H9 (cell line): ENCODE data around the gene PDZD2. TPM values are rescaled to one million over a fixed set of nuclear protein-coding genes. Genes with fewer than 3 reads are reported as not detected.

Source experiments
- DNase-seq: peaks from one replicate; pipeline ENCODE4 v3.0.0-alpha.2; 2017
- H2AFZ ChIP-seq: one replicate; pipeline ENCODE4 v1.6.1; 2013; ENCODE audit warnings: mild to moderate bottlenecking, low read length, control low read depth, moderate library complexity
- H2AK5ac ChIP-seq: 2 replicates; pipeline ENCODE4 v1.6.1; 2013; ENCODE audit warnings: low read length, control low read depth, mixed read lengths; ENCODE audit not compliant: insufficient read length
- H2BK120ac ChIP-seq: one replicate; pipeline ENCODE4 v1.6.1; 2013; ENCODE audit warnings: low read depth, mild to moderate bottlenecking, low read length, control low read depth, inconsistent platforms; ENCODE audit not compliant: poor library complexity, severe bottlenecking
- H2BK12ac ChIP-seq: 2 replicates; pipeline ENCODE4 v1.6.1; 2013; ENCODE audit warnings: low read length, control low read depth, mixed read lengths, low read depth; ENCODE audit not compliant: insufficient read length
- H2BK15ac ChIP-seq: 2 replicates; pipeline ENCODE4 v1.6.1; 2013; ENCODE audit warnings: low read depth, low read length, control low read depth
- H2BK20ac ChIP-seq: one replicate; pipeline ENCODE4 v1.6.1; 2013; ENCODE audit warnings: low read depth, mild to moderate bottlenecking, low read length, control low read depth, inconsistent platforms; ENCODE audit not compliant: poor library complexity, severe bottlenecking
- H2BK5ac ChIP-seq: 2 replicates; pipeline ENCODE4 v1.6.1; 2013; ENCODE audit warnings: low read length, control low read depth, mixed read lengths; ENCODE audit not compliant: insufficient read length
- H3K14ac ChIP-seq: 2 replicates; pipeline ENCODE4 v1.6.1; 2013; ENCODE audit warnings: low read length, control low read depth; ENCODE audit not compliant: insufficient read depth
- H3K18ac ChIP-seq: 2 replicates; pipeline ENCODE4 v1.6.1; 2013; ENCODE audit warnings: low read depth, mild to moderate bottlenecking, mixed read lengths, low read length, control low read depth; ENCODE audit not compliant: insufficient read length
- H3K23ac ChIP-seq: 2 replicates; pipeline ENCODE4 v1.6.1; 2013; ENCODE audit warnings: low read length, control low read depth, mixed read lengths, low read depth; ENCODE audit not compliant: insufficient read length
- H3K23me2 ChIP-seq: 2 replicates; pipeline ENCODE4 v1.6.1; 2013; ENCODE audit warnings: low read depth, mild to moderate bottlenecking, mixed read lengths, low read length, control low read depth; ENCODE audit not compliant: insufficient read length, poor library complexity, severe bottlenecking
- H3K27ac ChIP-seq: 2 replicates; pipeline ENCODE4 v1.5.1; 2013; ENCODE audit warnings: low read length, control low read depth, mixed read lengths, low read depth; ENCODE audit not compliant: insufficient read length
- H3K27me3 ChIP-seq: 2 replicates; pipeline ENCODE4 v1.6.1; 2013; ENCODE audit warnings: low read length, control low read depth, inconsistent platforms; ENCODE audit not compliant: insufficient read depth
- H3K4ac ChIP-seq: 2 replicates; pipeline ENCODE4 v1.6.1; 2013; ENCODE audit warnings: low read depth, mild to moderate bottlenecking, control low read depth, inconsistent platforms, low read length, moderate library complexity
- H3K4me1 ChIP-seq: 2 replicates; pipeline ENCODE4 v1.6.1; 2013; ENCODE audit warnings: low read length, control low read depth, inconsistent platforms; ENCODE audit not compliant: insufficient read depth
- H3K4me2 ChIP-seq: 2 replicates; pipeline ENCODE4 v1.6.1; 2013; ENCODE audit warnings: low read length, control low read depth, mixed read lengths; ENCODE audit not compliant: insufficient read length, insufficient read depth
- H3K56ac ChIP-seq: 2 replicates; pipeline ENCODE4 v1.6.1; 2013; ENCODE audit warnings: low read depth, mild to moderate bottlenecking, mixed read lengths, low read length, control low read depth; ENCODE audit not compliant: insufficient read length
- H3K79me1 ChIP-seq: 2 replicates; pipeline ENCODE4 v1.6.1; 2013; ENCODE audit warnings: low read depth, mild to moderate bottlenecking, moderate library complexity, low read length, control low read depth, inconsistent platforms; ENCODE audit not compliant: insufficient read depth, poor library complexity, severe bottlenecking
- H3K79me2 ChIP-seq: 2 replicates; pipeline ENCODE4 v1.6.1; 2013; ENCODE audit warnings: low read length, control low read depth, inconsistent platforms; ENCODE audit not compliant: insufficient read depth
- H3K9ac ChIP-seq: 2 replicates; pipeline ENCODE4 v1.6.1; 2013; ENCODE audit warnings: low read length, control low read depth, mixed read lengths; ENCODE audit not compliant: insufficient read length; ENCODE audit errors: extremely low read depth
- H3K9me3 ChIP-seq: one replicate; pipeline ENCODE4 v1.6.1; 2013; ENCODE audit warnings: low read depth, low read length, inconsistent platforms; ENCODE audit not compliant: control insufficient read depth
- H3T11ph ChIP-seq: one replicate; pipeline ENCODE4 v1.6.1; 2013; ENCODE audit warnings: mild to moderate bottlenecking, low read length, control low read depth, inconsistent platforms
- H4K20me1 ChIP-seq: one replicate; pipeline ENCODE4 v1.6.1; 2013; ENCODE audit not compliant: control insufficient read depth, insufficient read length, insufficient read depth
- H4K5ac ChIP-seq: 2 replicates; pipeline ENCODE4 v1.6.1; 2013; ENCODE audit warnings: low read depth, mild to moderate bottlenecking, mixed read lengths, low read length, control low read depth; ENCODE audit not compliant: insufficient read length
- H4K8ac ChIP-seq: replicated peaks from 2 replicates; pipeline ENCODE4 v1.6.1; 2013; ENCODE audit warnings: low read length, control low read depth, mixed read lengths, low read depth; ENCODE audit not compliant: insufficient read length
- H4K91ac ChIP-seq: 2 replicates; pipeline ENCODE4 v1.6.1; 2013; ENCODE audit warnings: low read depth, mild to moderate bottlenecking, moderate library complexity, mixed read lengths, low read length, control low read depth; ENCODE audit not compliant: insufficient read length
- H3K27ac Mint-ChIP-seq, 3 experiments: 2 replicates in 2 of 3; 3 replicates in 1 of 3; pipeline ENCODE4 v1.8.0; 2020 to 2021; ENCODE audit warnings: mixed read lengths in 3 of 3, mild to moderate bottlenecking in 1 of 3, moderate library complexity in 1 of 3
- H3K27me3 Mint-ChIP-seq: 2 replicates; pipeline ENCODE4 v1.8.0; 2021; ENCODE audit warnings: low read depth, mild to moderate bottlenecking, moderate library complexity, mixed read lengths
- H3K36me3 Mint-ChIP-seq, 3 experiments: 2 replicates in 2 of 3; 3 replicates in 1 of 3; pipeline ENCODE4 v1.8.0; 2020 to 2021; ENCODE audit warnings: low read depth in 3 of 3, mixed read lengths in 3 of 3; ENCODE audit not compliant: insufficient read depth in 1 of 3
- H3K4me1 Mint-ChIP-seq, 2 experiments: 2 replicates each; pipeline ENCODE4 v1.8.0; 2020; ENCODE audit warnings: mixed read lengths in 2 of 2
- H3K4me3 Mint-ChIP-seq, 2 experiments: 2 replicates in 1 of 2; 3 replicates in 1 of 2; pipeline ENCODE4 v1.8.0; 2020 to 2021; ENCODE audit warnings: mild to moderate bottlenecking in 2 of 2, mixed read lengths in 2 of 2, moderate library complexity in 1 of 2
- H3K9me3 Mint-ChIP-seq, 2 experiments: 2 replicates in 1 of 2; 3 replicates in 1 of 2; pipeline ENCODE4 v1.8.0; 2020; ENCODE audit warnings: mild to moderate bottlenecking in 2 of 2, mixed read lengths in 2 of 2, moderate library complexity in 1 of 2
- CTCF ChIP-seq: fragments of 200-600 bp; sonication (generic); conservative IDR thresholded peaks from 3 replicates; pipeline ENCODE4 v1.8.0; 2021; ENCODE audit warnings: antibody characterized with exemption, mild to moderate bottlenecking
- WGBS: extraction: QIAGEN DNeasy Blood & Tissue Kit; methylation state at CpG from one replicate; pipeline ENCODE4 v1.1.7; 2013; ENCODE audit warnings: missing lambda C conversion rate, low lambda C conversion rate, mixed read lengths; ENCODE audit not compliant: insufficient read length; ENCODE audit errors: extremely low coverage; 5-methylcytosine and 5-hydroxymethylcytosine counted together
- total RNA-seq: library from RNA; stranded (reverse); gene quantifications from 2 replicates; pipeline ENCODE4 v1.2.1, GENCODE V29; 2021

The PDZD2 gene
- total RNA-seq, 1 experiment from 2014 or later: 9.9 TPM

GRCh38 chr5:31863991-31864411 lies 225.1 kb downstream of the PDZD2 start:
- Mint-ChIP-seq H3K36me3 (peaks cover 16 to 17% (median 17%) of the 10 kb centered on the region in 3 experiments), H3K9me3 (peaks cover 6 to 13% of the 10 kb centered on the region in 2 experiments), H3K27ac (peak overlapping the region; percentile 32 to 83 (median 66); a peak in 3 of 7 replicates), H3K27me3 (no peaks in the 10 kb centered on the region), H3K4me3 (0 out of 5 replicates have a peak overlapping the region, but pooled peaks of 1 of the 2 experiments have one; percentile 8), H3K4me1 (peaks cover 30 to 37% of the 10 kb centered on the region in 2 experiments)
- Histone ChIP-seq H4K5ac (no peak overlapping the region), H3K79me2 (no peaks in the 10 kb centered on the region), H4K20me1 (no peaks in the 10 kb centered on the region), H3T11ph (no peak overlapping the region), H3K9me3 (no peaks in the 10 kb centered on the region), H3K27ac (no peak overlapping the region), H3K18ac (no peak overlapping the region), H2BK120ac (no peak overlapping the region), H3K9ac (no peak overlapping the region), H2BK20ac (no peak overlapping the region), H2BK5ac (no peak overlapping the region), H3K23me2 (peaks cover 2% of the 10 kb centered on the region), H2AK5ac (no peak overlapping the region), H3K4me1 (no peaks in the 10 kb centered on the region; the same call in 1 of the 2 replicates), H2AFZ (no peak overlapping the region), H3K4ac (no peak overlapping the region), H3K27me3 (no peaks in the 10 kb centered on the region), H4K91ac (no peak overlapping the region), H2BK12ac (no peak overlapping the region), H3K23ac (no peak overlapping the region), H3K14ac (no peak overlapping the region), H3K4me2 (no peak overlapping the region), H3K56ac (no peak overlapping the region), H2BK15ac (no peak overlapping the region), H4K8ac (no peak overlapping the region), H3K79me1 (no peaks in the 10 kb centered on the region)
- DNase-seq: no peak
- TF ChIP-seq CTCF: no peak
- no CpG with 5 or more reads among the region's 4 CpGs for WGBS
